ENCODE measurements around the gene ZFP30.
A peak's percentile ranks its signal among the peaks of the same experiment; 100 is the strongest.

DNA sequence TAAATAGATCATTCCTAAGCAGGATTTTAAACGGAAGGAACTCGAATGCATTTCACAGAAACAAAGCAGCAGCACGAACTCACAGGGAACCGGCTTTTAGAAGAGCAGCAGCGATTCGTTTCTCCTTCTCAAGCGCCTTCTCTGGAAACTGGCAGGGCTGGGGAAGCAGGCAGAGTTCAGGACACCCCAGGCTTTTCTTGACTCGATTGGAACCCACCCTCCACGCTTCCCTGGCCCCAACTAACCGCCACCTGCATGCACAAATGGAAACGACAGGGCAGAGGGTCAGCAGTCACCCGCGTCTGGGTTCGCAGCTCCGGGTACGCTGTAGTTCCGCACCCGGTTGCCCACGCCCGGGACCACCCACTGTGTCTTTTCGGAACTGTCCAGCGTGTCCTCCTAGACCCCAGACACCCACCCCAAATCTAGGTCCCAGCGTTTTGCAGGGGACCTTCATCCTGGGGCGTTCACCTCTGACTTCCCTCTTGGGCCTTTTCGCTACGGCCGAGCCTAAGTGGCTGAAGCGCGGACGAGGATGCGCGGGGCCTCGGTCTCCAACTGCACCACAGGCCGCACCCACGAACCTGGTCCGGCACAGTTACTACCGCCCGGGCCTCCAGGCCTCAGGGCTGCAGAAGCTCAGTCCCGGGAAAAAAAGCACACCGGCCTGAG, 500 bp downstream of the ZFP30 start:
- TF ChIP-seq, protein P1, sequence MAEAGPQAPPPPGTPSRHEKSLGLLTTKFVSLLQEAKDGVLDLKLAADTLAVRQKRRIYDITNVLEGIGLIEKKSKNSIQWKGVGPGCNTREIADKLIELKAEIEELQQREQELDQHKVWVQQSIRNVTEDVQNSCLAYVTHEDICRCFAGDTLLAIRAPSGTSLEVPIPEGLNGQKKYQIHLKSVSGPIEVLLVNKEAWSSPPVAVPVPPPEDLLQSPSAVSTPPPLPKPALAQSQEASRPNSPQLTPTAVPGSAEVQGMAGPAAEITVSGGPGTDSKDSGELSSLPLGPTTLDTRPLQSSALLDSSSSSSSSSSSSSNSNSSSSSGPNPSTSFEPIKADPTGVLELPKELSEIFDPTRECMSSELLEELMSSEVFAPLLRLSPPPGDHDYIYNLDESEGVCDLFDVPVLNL (CRISPR knock-in tag; IDR thresholded peaks at IDR 0.05; ENCODE audit: borderline replicate concordance, low read depth) = 0 out of 2 replicates have a peak, but pooled peaks have one; percentile 6
- no peak for TF ChIP-seq CBFB (CRISPR knock-in tag; IDR thresholded peaks at IDR 0.05; ENCODE audit: low read depth)
- TF ChIP-seq, protein P2, sequence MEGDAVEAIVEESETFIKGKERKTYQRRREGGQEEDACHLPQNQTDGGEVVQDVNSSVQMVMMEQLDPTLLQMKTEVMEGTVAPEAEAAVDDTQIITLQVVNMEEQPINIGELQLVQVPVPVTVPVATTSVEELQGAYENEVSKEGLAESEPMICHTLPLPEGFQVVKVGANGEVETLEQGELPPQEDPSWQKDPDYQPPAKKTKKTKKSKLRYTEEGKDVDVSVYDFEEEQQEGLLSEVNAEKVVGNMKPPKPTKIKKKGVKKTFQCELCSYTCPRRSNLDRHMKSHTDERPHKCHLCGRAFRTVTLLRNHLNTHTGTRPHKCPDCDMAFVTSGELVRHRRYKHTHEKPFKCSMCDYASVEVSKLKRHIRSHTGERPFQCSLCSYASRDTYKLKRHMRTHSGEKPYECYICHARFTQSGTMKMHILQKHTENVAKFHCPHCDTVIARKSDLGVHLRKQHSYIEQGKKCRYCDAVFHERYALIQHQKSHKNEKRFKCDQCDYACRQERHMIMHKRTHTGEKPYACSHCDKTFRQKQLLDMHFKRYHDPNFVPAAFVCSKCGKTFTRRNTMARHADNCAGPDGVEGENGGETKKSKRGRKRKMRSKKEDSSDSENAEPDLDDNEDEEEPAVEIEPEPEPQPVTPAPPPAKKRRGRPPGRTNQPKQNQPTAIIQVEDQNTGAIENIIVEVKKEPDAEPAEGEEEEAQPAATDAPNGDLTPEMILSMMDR (IDR thresholded peaks at IDR 0.05) = no peak
- TF ChIP-seq ZNF121 (CRISPR knock-in tag; IDR thresholded peaks at IDR 0.05) = no peak
- TF ChIP-seq FOXP4 (CRISPR knock-in tag; IDR thresholded peaks at IDR 0.05) = no peak
- TF ChIP-seq CREM (CRISPR knock-in tag; IDR thresholded peaks at IDR 0.05) = no peak

Measured in WTC11 (cell line).